Measurements from ENCODE around the gene STK24. TPM values are rescaled to one million over a fixed set of nuclear protein-coding genes. Genes with fewer than 3 reads are reported as not detected.

The STK24 gene
- total RNA-seq, 1 donor from 2014 or later, result 88.4 TPM

- TF ChIP-seq, protein P1, sequence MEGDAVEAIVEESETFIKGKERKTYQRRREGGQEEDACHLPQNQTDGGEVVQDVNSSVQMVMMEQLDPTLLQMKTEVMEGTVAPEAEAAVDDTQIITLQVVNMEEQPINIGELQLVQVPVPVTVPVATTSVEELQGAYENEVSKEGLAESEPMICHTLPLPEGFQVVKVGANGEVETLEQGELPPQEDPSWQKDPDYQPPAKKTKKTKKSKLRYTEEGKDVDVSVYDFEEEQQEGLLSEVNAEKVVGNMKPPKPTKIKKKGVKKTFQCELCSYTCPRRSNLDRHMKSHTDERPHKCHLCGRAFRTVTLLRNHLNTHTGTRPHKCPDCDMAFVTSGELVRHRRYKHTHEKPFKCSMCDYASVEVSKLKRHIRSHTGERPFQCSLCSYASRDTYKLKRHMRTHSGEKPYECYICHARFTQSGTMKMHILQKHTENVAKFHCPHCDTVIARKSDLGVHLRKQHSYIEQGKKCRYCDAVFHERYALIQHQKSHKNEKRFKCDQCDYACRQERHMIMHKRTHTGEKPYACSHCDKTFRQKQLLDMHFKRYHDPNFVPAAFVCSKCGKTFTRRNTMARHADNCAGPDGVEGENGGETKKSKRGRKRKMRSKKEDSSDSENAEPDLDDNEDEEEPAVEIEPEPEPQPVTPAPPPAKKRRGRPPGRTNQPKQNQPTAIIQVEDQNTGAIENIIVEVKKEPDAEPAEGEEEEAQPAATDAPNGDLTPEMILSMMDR (IDR thresholded peaks at IDR 0.05; ENCODE audit: unreplicated experiment), result no peak
Measured at GRCh38 chr13:98523455-98524102, 53.3 kb downstream of the STK24 start.

DNA sequence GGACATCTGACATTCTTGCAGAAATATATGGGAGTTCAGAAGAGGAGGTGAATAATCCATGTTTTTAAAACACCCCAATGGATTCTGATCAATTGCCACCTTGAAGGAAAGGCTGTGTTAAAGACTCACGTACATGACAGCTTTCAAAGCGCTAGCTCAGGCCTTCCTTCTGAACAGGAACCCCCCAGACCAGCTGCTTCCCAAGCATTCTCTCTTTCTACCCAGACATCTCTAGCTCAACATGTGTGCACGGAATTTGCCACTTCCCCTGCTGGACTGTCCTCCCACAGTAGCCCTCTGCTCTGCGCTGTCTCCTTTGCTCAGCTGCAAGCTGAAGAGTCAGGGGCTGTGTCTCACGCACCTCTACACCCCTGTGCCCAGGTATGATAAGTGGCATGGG lies 54.5 kb downstream of the STK24 start:
- DNase-seq (ENCODE audit: low spot score in 2 of 2, unreplicated experiment in 2 of 2), result no peak
- Mint-ChIP-seq H3K4me3 (no peak overlapping the region), H3K9me3 (no peaks in the 10 kb centered on the region), H3K36me3 (peaks cover 13% of the 10 kb centered on the region), H3K27ac (peak overlapping the region; percentile 13), H3K4me1 (peaks cover 22% of the 10 kb centered on the region), H3K27me3 (ENCODE audit: low read depth) (no peaks in the 10 kb centered on the region)
- TF ChIP-seq, protein P1 (IDR thresholded peaks at IDR 0.05; ENCODE audit: unreplicated experiment), result no peak

More at GRCh38 chr13:98523455-98524102, 53.3 kb downstream of the STK24 start:
- Mint-ChIP-seq H3K27me3 (ENCODE audit: low read depth) (no peaks in the 10 kb centered on the region), H3K4me3 (no peak overlapping the region), H3K27ac (no peak overlapping the region), H3K4me1 (peaks cover 22% of the 10 kb centered on the region), H3K9me3 (no peaks in the 10 kb centered on the region), H3K36me3 (peaks cover 3% of the 10 kb centered on the region)
- DNase-seq (ENCODE audit: low spot score in 2 of 2, unreplicated experiment in 2 of 2), result no peak

GRCh38 chr13:98521461-98522247 lies 55.3 kb downstream of the STK24 start:
- Mint-ChIP-seq H3K9me3 (no peaks in the 10 kb centered on the region), H3K36me3 (peaks cover 9% of the 10 kb centered on the region), H3K27ac (peak overlapping the region; percentile 13), H3K4me3 (no peak overlapping the region), H3K4me1 (peaks cover 22% of the 10 kb centered on the region), H3K27me3 (ENCODE audit: low read depth) (no peaks in the 10 kb centered on the region)
- no peak for DNase-seq (ENCODE audit: low spot score in 2 of 2, unreplicated experiment in 2 of 2)
- TF ChIP-seq, protein P1 (IDR thresholded peaks at IDR 0.05; ENCODE audit: unreplicated experiment), result no peak

GRCh38 chr13:98520674-98521449 lies 56.0 kb downstream of the STK24 start:
- no peak for DNase-seq (ENCODE audit: low spot score in 2 of 2, unreplicated experiment in 2 of 2)
- no peaks in the 10 kb centered on the region for H3K27me3 Mint-ChIP-seq (ENCODE audit: low read depth)
- TF ChIP-seq, protein P1 (IDR thresholded peaks at IDR 0.05; ENCODE audit: unreplicated experiment), result no peak
- H3K36me3 Mint-ChIP-seq, result peaks cover 10% of the 10 kb centered on the region
- peak overlapping the region; percentile 66 for H3K27ac Mint-ChIP-seq
- no peaks in the 10 kb centered on the region for H3K9me3 Mint-ChIP-seq
- H3K4me3 Mint-ChIP-seq, result no peak overlapping the region
- H3K4me1 Mint-ChIP-seq, result peaks cover 19% of the 10 kb centered on the region

GRCh38 chr13:98519976-98520375 lies 56.9 kb downstream of the STK24 start:
- TF ChIP-seq, protein P1 (IDR thresholded peaks at IDR 0.05; ENCODE audit: unreplicated experiment), result no peak
- Mint-ChIP-seq H3K27ac (no peak overlapping the region), H3K4me3 (no peak overlapping the region), H3K36me3 (peaks cover 12% of the 10 kb centered on the region), H3K9me3 (no peaks in the 10 kb centered on the region), H3K27me3 (ENCODE audit: low read depth) (no peaks in the 10 kb centered on the region), H3K4me1 (peaks cover 16% of the 10 kb centered on the region)
- DNase-seq (ENCODE audit: low spot score in 2 of 2, unreplicated experiment in 2 of 2), result no peak

All from mesothelial cell of epicardium (in vitro differentiated cells).